Fibroblast of the aortic adventitia (primary cell): ENCODE results near the gene HBEGF. TPM values are rescaled to one million over a fixed set of nuclear protein-coding genes. Genes with fewer than 3 reads are reported as not detected.
A peak's percentile ranks its signal among the peaks of the same experiment; 100 is the strongest.

Experiments
- DNase-seq: peaks from one replicate; pipeline ENCODE4 v3.0.0-alpha.2; 2010; ENCODE audit warnings: low read depth
- H3K4me3 ChIP-seq: 2 replicates; pipeline ENCODE4 v1.5.1; 2011; ENCODE audit warnings: low read depth, mild to moderate bottlenecking, control low read depth, low read length, moderate library complexity
- CTCF ChIP-seq: IDR thresholded peaks from 2 replicates; pipeline ENCODE4 v1.5.1; 2011; ENCODE audit warnings: mild to moderate bottlenecking, low read length, control low read depth, inconsistent platforms; ENCODE audit not compliant: insufficient read depth
- total RNA-seq: library from RNA; depleted of rRNA; stranded (reverse); fragments of >200 nt; gene quantifications from 2 replicates; pipeline ENCODE4 v1.2.3, GENCODE V29; 2012; ENCODE audit warnings: low replicate concordance

Gene HBEGF
- total RNA-seq, 1 donor: 0.90 TPM

GRCh38 chr5:140382866-140383265 lies 36.5 kb upstream of the HBEGF start:
- TF ChIP-seq CTCF: no peak
- H3K4me3 ChIP-seq: no peak overlapping the region
- DNase-seq: no peak

- DNase-seq: no peak
- TF ChIP-seq CTCF: no peak
- H3K4me3 ChIP-seq: no peak overlapping the region
Observed at GRCh38 chr5:140381972-140382371, 35.6 kb upstream of the HBEGF start.

GRCh38 chr5:140381351-140381750 lies 34.9 kb upstream of the HBEGF start:
- DNase-seq: no peak
- no peak for TF ChIP-seq CTCF
- no peak overlapping the region for H3K4me3 ChIP-seq

- peak; percentile 90 for TF ChIP-seq CTCF
- peak; percentile 87 for DNase-seq
- no peak overlapping the region for H3K4me3 ChIP-seq
Observed at GRCh38 chr5:140372971-140373487, 26.6 kb upstream of the HBEGF start.

GRCh38 chr5:140371356-140372151 lies 25.2 kb upstream of the HBEGF start:
- no peak overlapping the region for H3K4me3 ChIP-seq
- TF ChIP-seq CTCF: no peak
- no peak for DNase-seq

GRCh38 chr5:140367256-140368013 lies 21.0 kb upstream of the HBEGF start:
- no peak overlapping the region for H3K4me3 ChIP-seq
- no peak for DNase-seq
- no peak for TF ChIP-seq CTCF
